Measurements from ENCODE around the gene SFRP5. TPM values are rescaled to one million over a fixed set of nuclear protein-coding genes. Genes with fewer than 3 reads are reported as not detected.

The SFRP5 gene
- total RNA-seq, 8 experiments from 2014 or later: 0.17 to 0.98 (median 0.60) TPM; not detected in 1

DNA sequence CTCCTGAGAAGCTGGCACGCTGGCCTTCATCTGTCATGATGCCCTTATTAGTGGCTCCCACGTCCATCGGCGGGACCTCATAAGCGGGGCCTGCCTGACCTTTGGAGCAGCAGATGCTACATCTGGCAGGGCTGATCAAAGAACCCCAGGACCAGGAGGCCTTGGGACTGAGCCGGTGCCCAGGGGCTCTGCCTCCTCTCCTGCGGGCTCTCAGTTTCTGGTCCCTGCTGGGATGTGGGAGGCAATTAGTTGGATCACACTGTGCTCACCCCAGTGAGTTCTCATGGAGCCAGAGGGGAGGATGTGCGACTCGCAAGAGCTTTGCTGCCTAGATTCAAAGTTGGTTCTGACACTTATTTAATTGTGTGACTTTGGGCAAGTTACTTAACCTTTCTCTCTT, 28.7 kb upstream of the SFRP5 start:
- H3K4me1 ChIP-seq (replicated peaks in 1 of 2): peaks cover 0 to 6% of the 10 kb centered on the region in 2 donors
- H3K4me3 ChIP-seq: no peak overlapping the region
- no peak overlapping the region for H3K27ac ChIP-seq
- no peak for ATAC-seq (replicated peaks in 6 of 8)
- 51 to 100% (median 86%) methylated on average over 1 to 8 of the region's 9 CpGs; no CpG with 5 or more reads in 5 of the 10 experiments for WGBS, 10 experiments
- in situ Hi-C loops (cut with MboI; ENCODE audit: low pct_unique_long_range_greater_than_20kb in 2 of 9, low sequenced_read_pairs in 9 of 9, unreplicated experiment in 9 of 9): no loop called here

GRCh38 chr10:97798958-97799610, 27.3 kb upstream of the SFRP5 start:
- WGBS, 10 experiments: 67 to 90% (median 83%) methylated on average over 1 of the region's 1 CpG; no CpG with 5 or more reads in 7 of the 10 experiments

DNA sequence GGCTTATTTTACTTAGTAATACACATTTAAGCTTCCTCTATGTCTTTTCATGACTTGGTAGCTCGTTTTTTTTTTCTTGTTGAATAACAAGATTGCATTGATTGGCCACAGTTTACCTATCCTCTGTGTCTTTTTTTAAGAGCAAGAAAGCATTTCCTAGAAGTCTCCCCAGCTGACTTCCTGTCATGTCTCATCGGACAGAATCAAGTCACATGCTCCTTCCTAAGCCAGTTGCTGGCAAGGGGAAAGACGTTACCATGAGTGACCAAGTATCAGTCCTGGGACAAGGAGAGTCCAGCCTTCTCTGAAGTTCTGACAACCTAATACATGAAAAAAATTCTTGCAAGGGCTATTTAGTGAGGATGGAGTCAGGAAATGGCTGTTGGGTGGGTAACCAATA, 24.9 kb upstream of the SFRP5 start:
- peak in 1 of 8 experiments; percentile 39 for ATAC-seq (replicated peaks in 6 of 8)
- Histone ChIP-seq H3K27ac (no peak overlapping the region), H3K4me1 (replicated peaks in 1 of 2) (peaks cover 0 to 2% of the 10 kb centered on the region in 2 donors), H3K4me3 (no peak overlapping the region)
- WGBS, 10 experiments: 0 to 75% (median 56%) methylated on average over 1 to 3 of the region's 3 CpGs
- in situ Hi-C loops (cut with MboI; ENCODE audit: low pct_unique_long_range_greater_than_20kb in 2 of 9, low sequenced_read_pairs in 9 of 9, unreplicated experiment in 9 of 9): loop anchor here in 6 of 9 experiments (10.0 to 25.0 kb wide), 2 partner anchors 68 to 241 kb away; partner anchors contain the start of gene CRTAC1 (in 6 of the 6)

More at GRCh38 chr10:97798958-97799610, 27.3 kb upstream of the SFRP5 start:
- no peak overlapping the region for H3K27ac ChIP-seq
- H3K4me1 ChIP-seq (replicated peaks in 1 of 2): no peaks in the 10 kb centered on the region
- in situ Hi-C loops (cut with MboI; ENCODE audit: low pct_unique_long_range_greater_than_20kb in 2 of 9, low sequenced_read_pairs in 9 of 9, unreplicated experiment in 9 of 9): loop anchor here in 6 of 9 experiments (10.0 to 25.0 kb wide), 2 partner anchors 66 to 238 kb away; partner anchors contain the start of gene CRTAC1 (in 6 of the 6)
- H3K4me3 ChIP-seq: no peak overlapping the region
- ATAC-seq (replicated peaks in 6 of 8): no peak

- Histone ChIP-seq H3K4me1 (replicated peaks in 1 of 2) (peaks cover 0 to 2% of the 10 kb centered on the region in 2 donors), H3K27ac (no peak overlapping the region), H3K4me3 (no peak overlapping the region)
- 0 to 86% (median 40%) methylated on average over 1 to 4 of the region's 4 CpGs; no CpG with 5 or more reads in 3 of the 10 experiments for WGBS, 10 experiments
- no peak for ATAC-seq (replicated peaks in 6 of 8)
- in situ Hi-C loops (cut with MboI; ENCODE audit: low pct_unique_long_range_greater_than_20kb in 2 of 9, low sequenced_read_pairs in 9 of 9, unreplicated experiment in 9 of 9): loop anchor here in 6 of 9 experiments (10.0 to 25.0 kb wide), 2 partner anchors 69 to 241 kb away; partner anchors contain the start of gene CRTAC1 (in 6 of the 6)
Observed at GRCh38 chr10:97795886-97796285, 24.1 kb upstream of the SFRP5 start.

DNA sequence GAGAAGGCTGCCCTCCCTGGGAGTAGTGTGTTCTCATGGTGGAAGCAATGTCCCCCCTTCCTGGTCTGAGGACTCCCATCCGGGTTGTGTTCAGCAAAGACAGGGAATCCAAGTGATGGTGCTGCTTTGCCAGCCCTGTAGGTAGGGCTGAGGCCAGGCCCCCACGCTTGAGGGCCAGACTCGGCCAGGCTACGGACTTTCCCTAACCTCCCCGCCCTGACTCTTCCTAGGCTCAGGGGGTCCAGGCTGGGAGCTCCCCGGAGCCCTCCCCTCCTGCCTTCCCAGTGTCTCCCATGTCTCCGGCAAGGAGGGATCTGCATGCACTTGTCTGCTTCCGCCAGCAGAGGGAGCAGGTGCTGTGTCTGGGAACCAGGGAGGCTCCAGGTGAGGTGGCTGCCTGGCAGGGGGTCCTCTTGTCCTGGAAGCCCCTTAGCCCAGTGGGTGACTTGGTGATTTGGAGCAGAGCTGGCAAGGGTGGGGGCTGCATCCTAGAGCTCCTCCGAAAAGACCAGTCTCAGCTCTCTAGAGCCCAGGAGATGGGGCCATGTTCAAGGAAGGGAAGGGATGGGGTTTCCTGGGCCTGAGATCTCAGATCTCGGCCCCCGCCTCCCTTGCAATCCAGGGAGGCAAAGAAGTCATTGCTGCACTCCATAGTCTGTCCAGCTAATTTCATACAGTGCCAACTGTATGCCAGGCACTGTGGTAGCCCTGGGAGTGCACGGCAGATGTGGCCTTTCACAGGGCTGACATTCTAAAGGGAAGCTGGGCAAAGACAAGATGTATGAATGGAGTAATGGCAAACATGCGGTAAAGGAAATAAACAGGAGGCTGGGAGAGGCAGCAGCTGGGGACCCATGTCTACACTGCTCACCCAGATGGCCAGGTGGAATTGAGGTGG, 20.3 kb upstream of the SFRP5 start:
- 20 to 60% (median 47%) methylated on average over 1 to 6 of the region's 13 CpGs; no CpG with 5 or more reads in 5 of the 10 experiments for WGBS, 10 experiments
- in situ Hi-C loops (cut with MboI; ENCODE audit: low pct_unique_long_range_greater_than_20kb in 2 of 9, low sequenced_read_pairs in 9 of 9, unreplicated experiment in 9 of 9): loop anchor here in 6 of 9 experiments (10.0 to 25.0 kb wide), 2 partner anchors 73 to 245 kb away; partner anchors contain the start of gene CRTAC1 (in 6 of the 6)
- H3K4me3 ChIP-seq: no peak overlapping the region
- ATAC-seq (replicated peaks in 6 of 8): peak; percentile 74 to 93 (median 87)
- H3K27ac ChIP-seq: no peak overlapping the region
- H3K4me1 ChIP-seq (replicated peaks in 1 of 2): peaks cover 0 to 2% of the 10 kb centered on the region in 2 donors

- in situ Hi-C loops (cut with MboI; ENCODE audit: low pct_unique_long_range_greater_than_20kb in 2 of 9, low sequenced_read_pairs in 9 of 9, unreplicated experiment in 9 of 9): loop anchor here in 6 of 9 experiments (10.0 to 25.0 kb wide), 2 partner anchors 75 to 247 kb away; partner anchors contain the start of gene CRTAC1 (in 6 of the 6)
Observed at GRCh38 chr10:97789770-97790397, 18.1 kb upstream of the SFRP5 start.

GRCh38 chr10:97788552-97789442, 17.0 kb upstream of the SFRP5 start:
- H3K27ac ChIP-seq: no peak overlapping the region
- H3K4me3 ChIP-seq: no peak overlapping the region
- H3K4me1 ChIP-seq (replicated peaks in 1 of 2): peaks cover 0 to 2% of the 10 kb centered on the region in 2 donors
- 0 to 52% (median 20%) methylated on average over 1 to 12 of the region's 22 CpGs; no CpG with 5 or more reads in 3 of the 10 experiments for WGBS, 10 experiments
- in situ Hi-C loops (cut with MboI; ENCODE audit: low pct_unique_long_range_greater_than_20kb in 2 of 9, low sequenced_read_pairs in 9 of 9, unreplicated experiment in 9 of 9): loop anchor here in 6 of 9 experiments (25.0 kb wide), 1 partner anchor 249 kb away; the partner anchor contains the start of gene CRTAC1 (in 6 of the 6)
- peak in 5 of 8 experiments; percentile 19 to 41 (median 30) for ATAC-seq (replicated peaks in 6 of 8)

More at GRCh38 chr10:97789770-97790397, 18.1 kb upstream of the SFRP5 start:
- no peak overlapping the region for H3K27ac ChIP-seq
- ATAC-seq (replicated peaks in 6 of 8): no peak
- WGBS, 10 experiments: 40 to 100% (median 53%) methylated on average over 1 to 4 of the region's 6 CpGs; no CpG with 5 or more reads in 3 of the 10 experiments
- peaks cover 0 to 2% of the 10 kb centered on the region in 2 donors for H3K4me1 ChIP-seq (replicated peaks in 1 of 2)
- no peak overlapping the region for H3K4me3 ChIP-seq

GRCh38 chr10:97785731-97786130, 13.9 kb upstream of the SFRP5 start:
- in situ Hi-C loops (cut with MboI; ENCODE audit: low pct_unique_long_range_greater_than_20kb in 2 of 9, low sequenced_read_pairs in 9 of 9, unreplicated experiment in 9 of 9): loop anchor here in 6 of 9 experiments (25.0 kb wide), 1 partner anchor 252 kb away; the partner anchor contains the start of gene CRTAC1 (in 6 of the 6)
- H3K4me3 ChIP-seq: no peak overlapping the region
- no peak overlapping the region for H3K27ac ChIP-seq
- 28 to 91% (median 81%) methylated on average over 1 to 9 of the region's 9 CpGs; no CpG with 5 or more reads in 1 of the 10 experiments for WGBS, 10 experiments
- peak in 3 of 8 experiments; percentile 38 to 62 (median 42) for ATAC-seq (replicated peaks in 6 of 8)
- H3K4me1 ChIP-seq (replicated peaks in 1 of 2): peaks cover 0 to 9% of the 10 kb centered on the region in 2 donors

GRCh38 chr10:97785231-97785630, 13.4 kb upstream of the SFRP5 start:
- WGBS, 10 experiments: 80 to 100% (median 91%) methylated on average over 1 to 5 of the region's 5 CpGs; no CpG with 5 or more reads in 2 of the 10 experiments
- no peak overlapping the region for H3K4me3 ChIP-seq
- no peak for ATAC-seq (replicated peaks in 6 of 8)
- peaks cover 0 to 9% of the 10 kb centered on the region in 2 donors for H3K4me1 ChIP-seq (replicated peaks in 1 of 2)
- in situ Hi-C loops (cut with MboI; ENCODE audit: low pct_unique_long_range_greater_than_20kb in 2 of 9, low sequenced_read_pairs in 9 of 9, unreplicated experiment in 9 of 9): loop anchor here in 6 of 9 experiments (25.0 kb wide), 1 partner anchor 252 kb away; the partner anchor contains the start of gene CRTAC1 (in 6 of the 6)
- no peak overlapping the region for H3K27ac ChIP-seq

GRCh38 chr10:97784200-97784810, 12.5 kb upstream of the SFRP5 start:
- no peak overlapping the region for H3K27ac ChIP-seq
- no peak for ATAC-seq (replicated peaks in 6 of 8)
- in situ Hi-C loops (cut with MboI; ENCODE audit: low pct_unique_long_range_greater_than_20kb in 2 of 9, low sequenced_read_pairs in 9 of 9, unreplicated experiment in 9 of 9): loop anchor here in 6 of 9 experiments (25.0 kb wide), 1 partner anchor 253 kb away; the partner anchor contains the start of gene CRTAC1 (in 6 of the 6)
- no peak overlapping the region for H3K4me3 ChIP-seq
- peaks cover 0 to 9% of the 10 kb centered on the region in 2 donors for H3K4me1 ChIP-seq (replicated peaks in 1 of 2)
- WGBS, 10 experiments: 42 to 100% (median 81%) methylated on average over 2 to 9 of the region's 9 CpGs; no CpG with 5 or more reads in 2 of the 10 experiments

Data from motor neuron (in vitro differentiated cells).